Stimulated activated naive CD8-positive, alpha-beta T cell treated with anti-CD3 and anti-CD28 coated beads, Interleukin-15, Interleukin-2, amounts not matched to agents 100 ng/mL and 50 ng/mL, for 24 hours (primary cell): Measurements from ENCODE around the gene CEMIP2.
A peak's percentile ranks its signal among the peaks of the same experiment; 100 is the strongest.

Source experiments
- H3K27ac Mint-ChIP-seq: one replicate; pipeline ENCODE4 v1.8.0; 2021; ENCODE audit warnings: mild to moderate bottlenecking, mixed read lengths
- H3K27me3 Mint-ChIP-seq: one replicate; pipeline ENCODE4 v1.8.0; 2021; ENCODE audit warnings: mixed read lengths
- H3K36me3 Mint-ChIP-seq: one replicate; pipeline ENCODE4 v1.8.0; 2021; ENCODE audit warnings: low read depth, mixed read lengths
- H3K4me1 Mint-ChIP-seq: one replicate; pipeline ENCODE4 v1.8.0; 2021; ENCODE audit warnings: low read depth, mixed read lengths
- H3K4me3 Mint-ChIP-seq: one replicate; pipeline ENCODE4 v1.8.0; 2021; ENCODE audit warnings: mild to moderate bottlenecking, mixed read lengths
- H3K9me3 Mint-ChIP-seq: one replicate; pipeline ENCODE4 v1.8.0; 2021; ENCODE audit warnings: mixed read lengths

The CEMIP2 gene

DNA sequence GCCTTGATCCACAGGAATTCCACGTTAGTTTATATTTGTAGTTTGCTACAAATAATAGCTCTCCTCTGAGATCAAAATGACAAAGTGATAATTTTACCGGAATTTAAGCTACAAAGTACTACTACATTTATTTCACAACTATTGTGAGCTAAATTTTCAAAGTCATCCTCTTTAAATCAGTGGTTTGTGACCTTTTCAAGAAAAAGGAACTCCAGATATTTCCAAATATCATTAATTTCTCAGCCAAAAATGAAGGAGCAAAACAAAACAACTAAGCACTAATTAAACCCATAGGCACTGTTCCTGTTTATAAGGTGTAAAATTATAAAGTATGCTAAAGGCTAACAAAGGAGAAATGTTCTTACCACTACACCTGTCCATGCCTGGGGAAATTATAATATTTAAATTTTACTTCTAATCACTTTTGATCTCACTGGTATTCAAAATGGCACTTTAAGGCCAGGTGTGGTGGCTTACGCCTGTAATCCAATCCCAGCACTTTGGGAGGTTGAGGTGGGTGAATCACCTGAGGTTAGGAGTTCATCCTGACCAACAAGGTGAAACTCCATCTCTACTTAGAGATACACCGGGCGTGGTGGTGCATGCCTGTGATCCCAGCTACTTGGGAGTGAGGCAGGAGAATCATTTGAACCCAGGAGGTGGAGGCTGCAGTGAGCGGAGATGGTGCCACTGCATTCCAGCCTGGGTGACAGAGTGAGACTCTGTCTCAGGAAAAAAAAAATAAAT, 77.5 kb downstream of the CEMIP2 start:
- Mint-ChIP-seq H3K27me3 (no peaks in the 10 kb centered on the region), H3K9me3 (no peaks in the 10 kb centered on the region), H3K4me3 (no peak overlapping the region), H3K4me1 (peaks cover 28% of the 10 kb centered on the region), H3K27ac (peak overlapping the region; percentile 75), H3K36me3 (peaks cover 71% of the 10 kb centered on the region)

DNA sequence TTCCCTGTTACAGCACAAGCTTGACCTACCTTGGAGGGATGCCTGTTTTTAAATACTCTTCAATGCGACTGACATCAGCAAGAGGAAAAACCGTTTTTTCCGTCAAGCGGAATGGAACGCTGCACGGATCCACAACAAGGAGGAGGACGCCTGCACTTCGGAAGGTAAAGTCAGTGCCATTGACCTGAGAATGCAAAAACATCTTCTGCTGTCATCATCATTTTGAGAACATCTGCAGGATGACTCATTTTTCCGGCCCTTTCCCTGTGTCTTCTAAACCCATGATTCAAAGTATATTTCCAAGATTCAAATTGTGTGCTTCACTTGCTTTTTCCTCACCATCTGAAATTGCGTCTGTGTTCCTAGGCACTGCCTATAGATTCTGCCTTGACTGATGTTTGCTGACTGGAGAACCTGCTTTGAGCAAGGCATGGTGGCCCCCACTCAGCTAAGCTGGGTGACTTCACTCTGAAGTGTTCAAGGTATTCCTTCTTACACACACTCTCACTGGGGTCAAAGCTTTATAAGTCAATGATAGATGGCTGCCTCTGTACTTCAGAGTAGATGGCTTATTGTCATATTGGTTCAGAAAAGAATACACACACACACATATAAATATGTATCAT, 78.1 kb downstream of the CEMIP2 start:
- Mint-ChIP-seq H3K27ac (peak overlapping the region; percentile 75), H3K9me3 (no peaks in the 10 kb centered on the region), H3K36me3 (peaks cover 70% of the 10 kb centered on the region), H3K4me1 (peaks cover 35% of the 10 kb centered on the region), H3K27me3 (no peaks in the 10 kb centered on the region), H3K4me3 (no peak overlapping the region)

DNA sequence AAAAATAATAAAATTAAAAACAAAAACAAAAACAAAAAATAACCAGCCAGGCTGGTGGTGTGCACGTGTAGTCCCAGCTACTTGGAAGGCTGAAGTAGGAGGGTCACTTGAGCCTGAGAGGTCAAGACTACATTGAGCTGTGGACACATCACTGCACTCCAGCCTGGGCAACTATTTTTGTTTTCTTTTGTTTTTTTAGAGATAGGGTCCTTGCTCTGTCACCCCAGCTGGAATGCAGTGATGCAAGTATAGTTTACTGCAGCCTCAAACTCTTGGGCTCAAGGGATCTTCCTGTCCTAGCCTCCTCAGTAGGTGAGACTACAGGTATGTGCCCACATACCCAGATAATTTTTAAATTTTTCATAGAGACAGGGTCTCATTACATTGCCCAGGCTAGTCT, 80.6 kb downstream of the CEMIP2 start:
- no peak overlapping the region for H3K4me3 Mint-ChIP-seq
- peaks cover 74% of the 10 kb centered on the region for H3K36me3 Mint-ChIP-seq
- H3K4me1 Mint-ChIP-seq = peaks cover 54% of the 10 kb centered on the region
- no peaks in the 10 kb centered on the region for H3K27me3 Mint-ChIP-seq
- H3K27ac Mint-ChIP-seq = no peak overlapping the region
- H3K9me3 Mint-ChIP-seq = no peaks in the 10 kb centered on the region

DNA sequence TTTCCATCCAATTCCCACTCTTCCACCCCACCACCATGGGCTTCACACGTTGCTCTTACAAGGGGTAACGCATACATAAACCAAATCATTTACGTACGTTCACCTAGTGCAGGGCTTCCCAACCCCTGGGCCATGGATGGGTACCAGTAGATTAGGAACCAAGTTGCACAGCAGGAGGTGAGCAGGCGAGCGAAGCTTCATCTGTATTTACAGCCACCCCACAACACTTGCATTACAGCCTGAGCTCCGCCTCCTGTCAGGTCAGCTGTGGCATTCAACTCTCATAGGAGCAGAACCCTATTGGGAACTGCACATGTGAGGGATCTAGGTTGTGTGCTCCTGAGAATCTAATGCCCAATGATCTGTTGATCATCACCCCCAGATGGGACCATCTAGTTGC, 82.3 kb downstream of the CEMIP2 start:
- H3K4me3 Mint-ChIP-seq = peak overlapping the region; percentile 48
- peak overlapping the region; percentile 75 for H3K27ac Mint-ChIP-seq
- no peaks in the 10 kb centered on the region for H3K9me3 Mint-ChIP-seq
- no peaks in the 10 kb centered on the region for H3K27me3 Mint-ChIP-seq
- H3K4me1 Mint-ChIP-seq = peaks cover 60% of the 10 kb centered on the region
- H3K36me3 Mint-ChIP-seq = peaks cover 66% of the 10 kb centered on the region

DNA sequence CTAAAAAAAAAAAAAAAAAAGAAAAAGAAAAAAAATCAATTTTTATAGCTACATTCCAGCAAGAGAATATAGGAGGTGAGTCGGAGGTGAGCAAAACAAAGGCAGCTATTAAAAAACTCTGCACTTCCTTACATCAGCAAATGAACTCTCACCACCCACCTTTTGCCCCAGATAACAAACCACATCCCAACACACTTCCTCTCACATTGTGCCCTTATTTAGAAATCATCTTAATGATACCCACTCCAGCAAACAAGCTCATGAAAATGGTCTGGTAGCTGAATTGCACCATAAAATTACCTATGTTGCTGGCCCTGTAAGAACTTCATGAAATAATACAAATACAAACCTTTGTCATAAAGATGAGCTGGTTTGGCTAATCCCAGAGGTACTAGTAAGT, 82.9 kb downstream of the CEMIP2 start:
- H3K9me3 Mint-ChIP-seq = no peaks in the 10 kb centered on the region
- H3K27ac Mint-ChIP-seq = peak overlapping the region; percentile 79
- H3K36me3 Mint-ChIP-seq = peaks cover 60% of the 10 kb centered on the region
- H3K27me3 Mint-ChIP-seq = no peaks in the 10 kb centered on the region
- peaks cover 57% of the 10 kb centered on the region for H3K4me1 Mint-ChIP-seq
- peak overlapping the region; percentile 47 for H3K4me3 Mint-ChIP-seq

DNA sequence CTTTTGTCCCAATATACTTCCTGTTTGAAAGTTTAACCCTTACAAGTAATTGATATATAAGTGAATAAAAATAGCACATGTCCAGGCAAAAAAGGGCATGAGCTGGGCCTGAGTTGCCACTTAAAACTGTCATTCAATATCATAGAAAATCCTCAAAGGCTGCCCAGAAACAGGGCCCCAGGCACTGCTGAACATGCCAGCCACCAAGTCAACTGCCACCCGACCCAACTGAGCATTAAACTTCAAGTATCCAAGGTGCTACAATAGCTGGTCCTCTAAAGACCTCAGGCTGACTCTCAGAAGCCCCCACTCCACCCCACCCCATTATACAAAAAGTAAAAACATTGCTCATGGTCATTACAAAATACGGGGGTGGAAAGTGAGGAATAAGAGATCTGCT, 83.7 kb downstream of the CEMIP2 start:
- Mint-ChIP-seq H3K4me3 (no peak overlapping the region), H3K27me3 (no peaks in the 10 kb centered on the region), H3K4me1 (peaks cover 58% of the 10 kb centered on the region), H3K9me3 (no peaks in the 10 kb centered on the region), H3K36me3 (peaks cover 53% of the 10 kb centered on the region), H3K27ac (no peak overlapping the region)

DNA sequence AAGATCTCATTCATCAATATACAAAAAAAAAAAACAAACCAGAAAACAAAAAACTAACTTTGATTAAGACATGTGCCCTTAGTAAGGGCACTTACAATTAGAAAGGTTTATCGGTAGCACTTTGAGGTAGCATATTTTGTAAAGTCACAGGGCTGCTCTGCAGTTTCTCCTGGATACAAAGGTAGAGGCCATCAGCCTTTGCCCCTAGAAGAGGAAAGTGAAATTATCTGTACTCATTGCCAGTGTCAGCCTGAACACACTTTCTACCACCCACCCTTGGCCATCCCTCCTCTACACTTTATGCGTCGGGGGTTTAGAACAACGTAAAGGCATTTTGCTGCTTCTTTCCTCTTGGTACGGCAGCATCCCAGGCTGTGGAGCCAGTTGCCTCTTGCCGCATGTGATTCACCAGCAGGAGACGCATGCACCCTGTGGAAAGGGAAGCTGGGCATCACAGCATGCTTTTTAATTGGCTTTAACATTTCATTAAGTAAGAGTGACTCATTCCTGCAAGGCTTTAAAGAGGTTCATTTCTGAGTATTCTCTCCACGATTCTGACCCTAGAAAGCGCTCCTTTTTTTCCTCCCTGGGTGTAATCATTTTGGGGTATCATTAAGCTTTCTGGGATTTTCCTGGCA, 84.6 kb downstream of the CEMIP2 start:
- Mint-ChIP-seq H3K4me3 (no peak overlapping the region), H3K27ac (peak overlapping the region; percentile 31), H3K27me3 (no peaks in the 10 kb centered on the region), H3K4me1 (peaks cover 64% of the 10 kb centered on the region), H3K9me3 (no peaks in the 10 kb centered on the region), H3K36me3 (peaks cover 47% of the 10 kb centered on the region)

DNA sequence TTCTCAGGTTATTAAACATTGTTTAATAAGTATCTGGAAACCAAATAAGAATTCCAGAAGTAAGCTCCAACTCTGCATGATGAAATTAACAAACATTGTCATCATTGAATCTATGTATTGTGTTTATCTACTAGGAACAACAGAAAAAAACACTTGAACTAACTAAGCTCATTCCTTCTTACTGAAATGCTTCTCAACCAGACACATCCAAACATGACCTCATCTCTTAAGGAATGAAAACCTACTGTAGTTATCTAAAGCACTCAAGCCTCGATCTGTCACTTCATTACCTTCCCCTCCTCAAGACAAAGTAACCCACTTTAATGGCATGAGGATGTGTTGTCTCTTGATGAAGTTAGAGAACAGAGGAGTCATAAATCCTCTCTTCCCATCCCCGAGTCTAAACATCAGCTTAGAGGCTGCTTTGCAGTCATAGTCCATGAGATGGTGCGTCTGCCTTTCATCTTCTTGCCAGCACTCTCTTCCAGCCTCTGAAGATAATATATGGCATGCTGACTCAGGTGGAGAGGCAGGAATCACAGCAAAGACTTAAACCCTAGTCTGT, 86.5 kb downstream of the CEMIP2 start:
- peaks cover 39% of the 10 kb centered on the region for H3K36me3 Mint-ChIP-seq
- no peaks in the 10 kb centered on the region for H3K27me3 Mint-ChIP-seq
- no peaks in the 10 kb centered on the region for H3K9me3 Mint-ChIP-seq
- no peak overlapping the region for H3K27ac Mint-ChIP-seq
- no peak overlapping the region for H3K4me3 Mint-ChIP-seq
- peaks cover 63% of the 10 kb centered on the region for H3K4me1 Mint-ChIP-seq

DNA sequence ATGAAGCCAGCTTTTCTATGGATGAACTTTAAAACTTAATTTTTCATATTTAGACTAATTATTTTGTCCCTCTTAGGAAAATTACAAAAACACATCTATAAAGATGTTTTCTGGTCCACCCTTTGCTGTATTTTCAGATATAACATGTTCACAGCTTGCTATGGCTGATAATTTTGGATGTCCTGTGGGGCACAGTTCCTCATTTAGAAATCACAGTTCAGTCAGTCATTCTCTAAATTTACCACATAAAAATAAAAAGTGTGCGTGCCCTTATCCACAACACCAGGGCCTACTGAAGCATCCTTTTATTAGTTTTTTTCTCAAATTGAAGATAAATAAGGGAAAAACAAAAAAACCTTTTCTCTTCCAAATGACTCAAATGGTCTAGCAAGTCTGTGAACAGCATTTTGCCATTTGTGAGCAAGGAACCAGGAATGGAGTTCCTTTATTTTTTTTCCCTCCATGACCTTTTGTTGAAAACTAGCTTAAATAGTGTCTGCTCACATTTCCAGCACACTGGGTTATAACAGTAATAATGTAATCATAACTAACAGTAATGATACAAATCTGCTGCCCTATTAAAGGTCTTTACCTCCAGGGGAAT, 87.1 kb downstream of the CEMIP2 start:
- no peaks in the 10 kb centered on the region for H3K27me3 Mint-ChIP-seq
- peaks cover 63% of the 10 kb centered on the region for H3K4me1 Mint-ChIP-seq
- no peak overlapping the region for H3K27ac Mint-ChIP-seq
- peaks cover 34% of the 10 kb centered on the region for H3K36me3 Mint-ChIP-seq
- no peak overlapping the region for H3K4me3 Mint-ChIP-seq
- no peaks in the 10 kb centered on the region for H3K9me3 Mint-ChIP-seq

DNA sequence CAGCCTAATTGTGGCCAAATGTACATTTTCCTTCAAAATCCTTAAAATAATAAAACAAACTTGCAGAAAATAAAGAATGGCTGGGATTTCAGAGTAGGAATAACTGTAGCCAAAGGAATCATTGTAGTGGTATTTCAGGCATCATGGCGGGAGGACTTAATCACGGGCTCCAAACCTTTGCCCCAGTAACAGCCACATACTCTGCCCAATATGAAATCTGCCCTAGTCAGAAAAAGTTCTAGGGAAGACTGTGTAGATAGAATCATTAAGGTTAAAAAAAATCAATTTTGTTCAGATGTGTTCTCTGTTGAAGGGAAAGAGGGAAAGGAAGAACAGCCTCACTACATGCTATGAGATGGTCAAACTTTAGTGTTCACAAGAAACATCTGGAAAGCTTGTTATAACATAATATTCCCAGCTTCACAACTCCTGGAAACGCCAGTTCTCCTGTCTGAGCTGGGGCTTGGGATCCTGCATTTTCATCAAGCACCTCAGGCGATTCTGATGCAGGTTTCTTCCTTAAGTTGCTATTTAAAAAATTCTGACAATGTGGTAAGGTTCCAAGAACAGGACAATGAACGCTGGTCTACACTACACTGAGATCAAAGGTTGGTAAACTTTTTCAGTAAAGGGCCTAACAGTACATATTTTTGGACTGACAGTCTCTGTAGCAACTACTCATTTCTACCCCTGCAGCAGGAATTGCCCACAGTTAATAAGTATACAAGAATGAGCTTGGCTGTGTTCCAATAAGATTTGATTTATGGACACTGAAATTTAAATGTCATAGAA, 87.9 kb downstream of the CEMIP2 start:
- no peak overlapping the region for H3K27ac Mint-ChIP-seq
- no peak overlapping the region for H3K4me3 Mint-ChIP-seq
- peaks cover 63% of the 10 kb centered on the region for H3K4me1 Mint-ChIP-seq
- no peaks in the 10 kb centered on the region for H3K27me3 Mint-ChIP-seq
- H3K36me3 Mint-ChIP-seq = peaks cover 26% of the 10 kb centered on the region
- H3K9me3 Mint-ChIP-seq = no peaks in the 10 kb centered on the region

DNA sequence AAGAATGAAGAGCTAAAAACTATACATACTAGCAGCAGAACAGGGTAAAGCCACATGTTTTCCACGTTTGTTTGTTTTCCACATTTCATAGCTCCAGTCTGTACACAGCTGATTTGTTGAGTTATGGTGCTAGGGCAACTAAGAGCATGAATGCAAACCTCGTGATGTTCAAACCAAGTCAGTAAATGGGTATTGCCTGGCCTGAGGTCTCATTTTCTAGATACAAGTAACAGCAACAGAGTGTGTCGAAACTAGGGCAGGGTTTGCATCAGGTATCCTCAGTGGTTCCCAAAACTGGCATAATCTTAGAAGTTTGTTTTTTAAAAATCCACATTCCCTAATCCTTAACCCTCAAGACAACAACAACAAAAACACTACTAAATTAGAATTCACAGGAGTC, 89.3 kb downstream of the CEMIP2 start:
- Mint-ChIP-seq H3K27me3 (no peaks in the 10 kb centered on the region), H3K9me3 (no peaks in the 10 kb centered on the region), H3K4me3 (no peak overlapping the region), H3K36me3 (peaks cover 15% of the 10 kb centered on the region), H3K4me1 (peaks cover 50% of the 10 kb centered on the region), H3K27ac (no peak overlapping the region)

DNA sequence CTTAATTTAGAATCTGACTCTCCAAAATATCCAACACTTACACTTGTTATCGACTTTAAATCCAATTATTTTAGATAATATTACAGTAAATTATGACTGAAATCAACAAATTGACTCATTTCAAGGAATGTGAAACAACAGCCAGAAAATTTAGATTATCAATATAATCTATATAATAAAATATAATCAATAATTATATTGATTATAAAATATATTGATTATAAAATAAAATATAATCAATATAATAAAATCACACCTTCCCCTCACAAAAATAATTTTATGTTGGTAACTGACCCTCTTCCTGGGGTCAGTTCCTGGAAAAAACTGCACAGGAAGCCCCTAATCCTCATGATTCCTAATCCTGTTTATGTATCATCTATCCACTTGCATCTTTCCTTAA, 91.1 kb downstream of the CEMIP2 start:
- Mint-ChIP-seq H3K27ac (no peak overlapping the region), H3K9me3 (no peaks in the 10 kb centered on the region), H3K27me3 (no peaks in the 10 kb centered on the region), H3K36me3 (peaks cover 7% of the 10 kb centered on the region), H3K4me1 (peaks cover 42% of the 10 kb centered on the region), H3K4me3 (no peak overlapping the region)

DNA sequence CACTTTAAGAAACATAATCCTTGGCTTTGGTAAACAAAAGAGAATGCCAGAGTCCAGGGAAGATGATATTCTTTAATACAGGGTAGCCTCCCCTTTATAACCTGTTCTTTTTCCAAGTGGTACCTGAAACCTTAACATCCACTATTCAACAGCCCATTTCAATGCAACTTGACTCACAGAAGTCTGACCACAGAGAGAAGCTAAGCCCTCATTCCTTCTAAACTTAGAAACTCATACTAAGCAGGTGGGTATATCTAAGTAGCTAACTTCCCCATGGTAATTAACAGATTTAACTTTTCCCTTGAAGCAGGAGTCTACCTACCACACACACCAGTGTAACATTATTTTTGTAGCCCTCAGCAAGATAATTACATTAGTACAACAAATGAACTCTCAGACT, 91.9 kb downstream of the CEMIP2 start:
- Mint-ChIP-seq H3K4me3 (no peak overlapping the region), H3K9me3 (no peaks in the 10 kb centered on the region), H3K36me3 (peaks cover 7% of the 10 kb centered on the region), H3K27ac (no peak overlapping the region), H3K4me1 (peaks cover 37% of the 10 kb centered on the region), H3K27me3 (no peaks in the 10 kb centered on the region)

DNA sequence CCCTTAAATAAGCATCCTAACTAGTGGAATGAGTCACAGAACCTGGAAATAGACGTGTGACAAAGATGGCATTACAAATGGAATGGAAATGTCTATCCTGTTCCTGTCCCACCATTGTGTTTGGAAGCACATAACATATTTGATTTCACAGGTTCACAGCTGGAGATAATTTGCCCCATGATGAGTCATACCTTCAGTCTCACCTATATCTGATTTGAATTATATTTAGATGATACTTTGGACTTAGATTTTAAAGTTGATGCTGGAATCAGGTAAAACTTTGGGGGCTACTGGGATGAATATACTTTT, 92.5 kb downstream of the CEMIP2 start:
- no peak overlapping the region for H3K4me3 Mint-ChIP-seq
- H3K36me3 Mint-ChIP-seq = peaks cover 7% of the 10 kb centered on the region
- peaks cover 37% of the 10 kb centered on the region for H3K4me1 Mint-ChIP-seq
- no peaks in the 10 kb centered on the region for H3K27me3 Mint-ChIP-seq
- no peak overlapping the region for H3K27ac Mint-ChIP-seq
- no peaks in the 10 kb centered on the region for H3K9me3 Mint-ChIP-seq
